Fibroblast of skin of abdomen (primary cell): ENCODE results near the gene BANP.
"Not testable (repeated sequence)": the region's sequence is repeated elsewhere in the genome, so short reads cannot be mapped to it uniquely, and the experiment has no call there.

Experiments used
- DNase-seq: peaks from one replicate; pipeline ENCODE4 v3.0.0-alpha.2; 2013

BANP gene

GRCh38 chr16:88016386-88016785 is 65.2 kb downstream of the BANP start:
- DNase-seq, result not testable (repeated sequence)

DNA sequence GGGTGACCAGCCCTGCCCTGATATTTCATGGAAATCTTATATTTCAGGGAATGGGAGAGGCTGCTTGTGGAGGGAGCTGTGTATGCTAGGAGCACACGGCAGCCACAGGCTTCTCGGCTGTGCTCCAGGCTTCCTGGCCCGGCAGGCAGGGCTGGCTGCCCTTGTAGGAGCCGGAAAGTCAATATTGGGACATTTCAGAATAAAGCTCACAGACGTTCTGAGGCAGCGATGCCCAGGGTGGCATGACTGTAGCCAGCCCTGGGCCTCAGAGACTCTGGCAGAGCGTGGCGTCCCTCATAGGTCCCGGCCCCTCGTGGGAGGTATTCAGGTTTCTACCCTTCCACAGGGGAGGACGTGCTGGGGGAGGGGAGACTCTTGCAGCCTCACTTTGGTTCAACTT is 65.7 kb downstream of the BANP start:
- DNase-seq, result no peak

- no peak for DNase-seq
These were observed 66.4 kb downstream of the BANP start for GRCh38 chr16:88017587-88018101.

GRCh38 chr16:88018382-88018781 is 67.1 kb downstream of the BANP start:
- DNase-seq, result not testable (repeated sequence)

GRCh38 chr16:88019041-88019820 is 68.0 kb downstream of the BANP start:
- DNase-seq, result not testable (repeated sequence)

- no peak for DNase-seq
These were observed 68.7 kb downstream of the BANP start for GRCh38 chr16:88019821-88020515.

DNA sequence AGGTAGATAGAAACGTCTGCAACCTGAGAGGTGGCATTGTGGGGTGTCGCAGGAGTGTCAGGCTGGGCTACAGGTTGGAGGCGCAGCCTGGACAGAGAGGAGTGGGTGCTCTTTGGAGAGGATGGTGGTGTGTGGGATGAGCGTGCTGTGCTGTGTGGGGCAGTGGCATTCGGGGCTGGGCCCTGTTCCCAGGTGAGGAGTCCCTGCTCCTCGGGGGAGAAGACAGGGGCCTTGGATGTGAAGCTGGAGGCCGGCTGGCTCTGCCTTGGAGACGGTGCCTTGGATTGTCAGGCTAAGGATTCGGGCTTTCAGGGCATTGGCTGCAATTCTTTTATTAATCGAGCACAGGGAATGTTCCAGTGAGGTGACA is 69.3 kb downstream of the BANP start:
- DNase-seq, result no peak

GRCh38 chr16:88021041-88021970 is 70.1 kb downstream of the BANP start:
- DNase-seq, result not testable (repeated sequence)

GRCh38 chr16:88022076-88023042 is 71.1 kb downstream of the BANP start:
- no peak for DNase-seq

- DNase-seq, result no peak
These were observed 72.1 kb downstream of the BANP start for GRCh38 chr16:88023366-88023765.

DNA sequence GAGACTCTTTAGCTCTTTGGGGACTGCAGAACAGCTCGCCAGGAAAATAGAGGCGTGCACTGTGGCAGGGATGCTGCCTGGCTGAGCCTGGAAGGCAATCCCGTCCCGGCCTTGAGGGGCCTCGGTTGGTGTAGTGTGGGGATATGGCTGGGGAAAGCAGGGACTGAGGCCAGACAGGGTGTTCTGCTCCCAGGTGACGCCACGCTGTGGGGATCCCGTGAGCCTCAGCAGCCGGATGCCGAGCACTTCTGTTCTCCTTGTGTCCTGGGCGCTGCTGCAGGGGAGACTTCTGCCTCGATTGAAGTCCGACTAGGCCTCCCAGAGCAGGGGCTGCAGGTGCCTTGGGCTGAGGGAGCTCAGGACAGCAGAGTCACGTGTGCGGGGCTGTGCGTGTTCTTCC is 72.6 kb downstream of the BANP start:
- DNase-seq, result no peak

DNA sequence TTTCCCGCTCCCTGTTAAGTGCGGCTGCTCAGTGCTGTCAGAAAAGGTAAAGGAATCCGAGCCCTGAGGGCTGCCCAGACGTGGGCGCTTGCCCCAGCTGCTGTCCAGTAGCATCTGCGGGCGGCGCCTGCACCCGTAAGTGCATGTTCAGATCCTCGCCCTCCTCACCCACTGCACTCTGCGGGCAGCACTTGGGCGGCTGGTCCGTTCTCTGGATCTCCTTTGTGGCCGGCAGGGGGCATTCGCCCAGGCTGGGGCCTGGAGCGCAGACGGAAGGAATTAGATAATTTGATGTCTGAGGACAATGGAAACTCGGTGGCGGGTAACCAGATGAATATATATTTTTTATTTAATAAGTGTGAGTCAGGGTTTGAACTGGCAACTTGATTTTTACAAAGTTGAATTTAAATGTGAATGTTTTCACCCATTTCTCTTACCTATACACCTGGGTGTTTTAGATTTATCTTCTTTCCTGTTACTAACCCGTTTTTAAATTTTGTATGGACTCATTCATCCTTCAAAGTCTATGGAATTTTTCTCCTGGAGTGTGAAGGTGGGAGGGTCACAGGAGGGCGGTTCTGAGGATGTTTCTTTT is 73.4 kb downstream of the BANP start:
- peak; percentile 52 for DNase-seq

DNA sequence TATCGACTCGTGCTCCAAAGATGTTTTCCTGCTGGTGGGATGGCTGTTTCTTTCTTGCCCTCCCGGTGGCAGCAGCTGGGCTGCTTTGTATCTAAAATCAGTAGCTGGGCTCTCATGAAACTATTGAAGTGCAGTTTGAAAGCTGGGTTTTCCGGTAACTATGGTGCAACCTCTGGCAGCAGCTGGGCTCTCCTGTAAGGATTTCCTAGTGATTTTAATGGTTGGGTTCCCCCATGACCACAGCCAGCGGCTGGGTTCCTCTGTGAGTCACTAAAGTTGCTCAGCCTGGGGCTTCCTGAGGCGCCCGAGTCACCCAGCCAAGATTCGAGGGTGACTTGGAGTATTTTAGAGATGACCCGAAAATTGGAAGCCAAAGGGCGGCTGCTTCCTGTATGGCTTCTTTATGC is 73.9 kb downstream of the BANP start:
- peak; percentile 71 for DNase-seq

- not testable (repeated sequence) for DNase-seq
These were observed 74.8 kb downstream of the BANP start for GRCh38 chr16:88025828-88026555.

GRCh38 chr16:88026964-88027938 is 76.0 kb downstream of the BANP start:
- no peak for DNase-seq

DNA sequence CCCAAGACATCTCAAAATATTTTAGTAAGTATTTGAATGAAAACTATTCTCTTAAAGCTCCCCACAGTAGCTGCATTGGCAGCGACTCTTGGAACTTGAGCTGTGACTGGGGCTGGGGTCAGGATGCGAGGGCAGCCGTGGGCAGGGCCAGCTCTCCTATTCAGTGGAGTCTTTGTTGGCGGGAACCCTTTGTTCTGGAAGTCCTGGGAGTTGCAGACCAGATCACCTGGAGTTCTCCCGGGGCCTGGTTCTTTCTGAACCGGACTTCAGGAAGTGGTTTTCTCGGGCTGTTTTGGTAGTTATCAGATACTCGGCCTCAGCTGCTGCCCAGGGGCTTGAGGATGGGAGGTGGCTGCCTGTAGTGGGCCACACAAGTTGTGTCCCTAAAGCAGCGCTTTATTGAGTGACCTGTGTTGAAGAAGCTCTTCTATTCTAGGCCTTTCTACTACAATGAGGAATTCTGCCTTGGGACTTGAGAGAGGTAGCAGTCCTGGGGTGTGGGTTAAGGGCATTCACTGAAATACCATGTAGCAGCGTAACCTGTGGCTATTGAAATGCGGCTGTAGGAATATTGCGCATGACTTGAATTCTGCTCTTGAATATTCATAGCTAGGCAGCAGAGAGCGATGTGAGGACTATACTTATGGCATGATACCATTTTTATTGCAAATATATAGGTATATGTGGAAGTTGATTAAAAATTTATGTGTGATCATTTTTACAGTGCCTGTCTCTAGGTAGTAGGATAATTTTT is 77.1 kb downstream of the BANP start:
- DNase-seq, result not testable (repeated sequence)

GRCh38 chr16:88030498-88030897 is 79.3 kb downstream of the BANP start:
- DNase-seq, result no peak

GRCh38 chr16:88030961-88031360 is 79.7 kb downstream of the BANP start:
- not testable (repeated sequence) for DNase-seq
